GM04504 (cell line): Measurements from ENCODE around the gene CDS1.
"Not testable (repeated sequence)": the region's sequence is repeated elsewhere in the genome, so short reads cannot be mapped to it uniquely, and the experiment has no call there.

Source experiments
- DNase-seq: peaks from one replicate; pipeline ENCODE4 v3.0.0-alpha.2; 2012; ENCODE audit warnings: low read depth

The CDS1 gene

GRCh38 chr4:84673475-84674240, 90.7 kb downstream of the CDS1 start:
- peak; percentile 65 for DNase-seq

DNA sequence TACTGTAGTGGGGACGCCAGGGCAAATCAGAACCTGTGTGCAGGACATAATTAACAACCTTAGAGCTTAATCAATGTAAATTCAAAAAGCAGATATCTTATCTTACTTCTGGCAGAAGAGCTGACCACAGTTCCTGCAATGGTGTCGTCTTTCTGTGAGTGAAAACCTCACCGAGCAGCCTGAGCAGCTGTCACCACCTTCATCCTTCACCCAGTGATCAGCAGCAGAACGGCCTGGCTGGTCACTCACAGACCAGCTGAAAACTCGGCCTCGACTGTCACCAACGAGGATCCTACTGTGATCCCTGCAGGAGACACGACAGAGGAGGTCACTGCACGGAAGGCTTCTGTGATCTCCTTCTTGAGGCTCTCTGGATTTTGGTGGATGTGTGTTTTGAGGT, 94.2 kb downstream of the CDS1 start:
- DNase-seq, result no peak

GRCh38 chr4:84677995-84678394, 95.1 kb downstream of the CDS1 start:
- DNase-seq, result no peak

DNA sequence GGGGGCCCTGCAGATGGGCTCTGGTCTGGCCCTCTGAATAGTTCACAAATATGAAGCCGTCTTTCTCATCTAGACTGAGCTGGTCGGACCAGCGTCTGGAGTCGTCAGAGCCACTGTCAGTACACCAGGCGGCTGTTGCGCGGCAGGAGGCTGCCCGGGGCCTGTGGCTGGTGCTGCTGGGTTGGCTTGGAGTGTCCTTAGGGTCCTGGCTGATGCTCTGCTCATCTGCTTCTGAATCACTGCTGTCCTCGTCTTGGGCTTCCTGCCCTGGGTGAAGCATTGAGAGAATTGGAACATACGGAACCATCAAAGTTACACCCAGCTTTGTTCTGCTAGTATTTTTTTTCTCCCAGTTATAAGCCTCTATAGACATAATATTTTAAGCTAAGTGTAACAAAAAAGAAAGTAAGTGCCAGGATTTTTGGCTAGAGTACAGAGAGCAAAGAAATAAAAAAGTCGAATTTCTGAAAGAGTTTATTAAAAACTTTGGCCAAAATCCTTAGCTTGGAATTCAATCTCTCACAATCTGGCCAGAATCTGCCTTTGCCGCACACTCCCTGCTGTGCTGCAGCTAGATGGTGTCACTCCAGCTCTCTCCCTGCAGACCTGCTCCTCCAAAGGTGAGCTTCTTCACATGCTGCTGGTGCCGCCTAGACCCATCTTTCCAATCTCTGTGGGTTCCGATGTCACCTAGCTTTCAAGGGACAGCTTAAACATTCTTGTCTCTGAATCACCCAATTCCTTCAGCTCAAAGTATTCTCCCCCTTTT, 96.2 kb downstream of the CDS1 start:
- DNase-seq, result no peak

DNA sequence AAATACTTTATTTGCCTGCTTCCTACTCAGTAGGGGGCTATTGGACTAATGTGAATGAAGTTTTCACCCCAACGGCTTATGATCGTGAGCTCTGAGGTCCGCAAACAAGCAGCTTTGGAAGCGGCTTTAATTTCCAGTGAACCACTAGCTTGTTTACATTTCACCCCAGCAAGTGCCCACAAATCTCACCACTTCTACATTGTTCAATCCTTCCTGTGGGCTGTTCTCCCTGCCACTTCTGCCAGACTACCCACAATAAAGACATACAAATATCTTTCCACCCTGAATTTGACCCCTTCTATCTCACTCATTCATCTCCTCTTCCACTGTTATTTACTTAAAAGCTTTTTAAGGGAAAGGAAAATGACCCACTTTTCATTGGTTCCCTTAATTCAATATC, 98.0 kb downstream of the CDS1 start:
- no peak for DNase-seq

GRCh38 chr4:84681486-84682274, 98.8 kb downstream of the CDS1 start:
- DNase-seq, result peak; percentile 38

DNA sequence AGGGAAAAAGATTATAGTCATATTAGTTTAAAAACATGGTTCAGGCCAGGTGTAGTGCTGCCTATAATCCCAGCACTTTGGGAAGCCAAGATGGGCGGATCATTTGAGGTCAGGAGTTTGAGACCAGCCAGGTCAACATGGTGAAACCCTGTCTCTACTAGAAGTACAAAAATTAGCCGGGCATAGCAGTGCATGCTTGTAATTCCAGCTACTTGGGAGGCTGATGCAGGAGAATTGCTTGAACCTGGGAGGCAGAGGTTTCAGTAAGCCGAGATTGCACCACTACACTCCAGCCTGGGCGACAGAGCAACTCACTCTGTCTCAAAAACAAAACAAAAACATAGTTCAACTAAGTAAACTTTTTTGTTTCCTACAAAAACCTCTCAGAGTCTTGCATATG, 99.7 kb downstream of the CDS1 start:
- DNase-seq, result not testable (repeated sequence)

DNA sequence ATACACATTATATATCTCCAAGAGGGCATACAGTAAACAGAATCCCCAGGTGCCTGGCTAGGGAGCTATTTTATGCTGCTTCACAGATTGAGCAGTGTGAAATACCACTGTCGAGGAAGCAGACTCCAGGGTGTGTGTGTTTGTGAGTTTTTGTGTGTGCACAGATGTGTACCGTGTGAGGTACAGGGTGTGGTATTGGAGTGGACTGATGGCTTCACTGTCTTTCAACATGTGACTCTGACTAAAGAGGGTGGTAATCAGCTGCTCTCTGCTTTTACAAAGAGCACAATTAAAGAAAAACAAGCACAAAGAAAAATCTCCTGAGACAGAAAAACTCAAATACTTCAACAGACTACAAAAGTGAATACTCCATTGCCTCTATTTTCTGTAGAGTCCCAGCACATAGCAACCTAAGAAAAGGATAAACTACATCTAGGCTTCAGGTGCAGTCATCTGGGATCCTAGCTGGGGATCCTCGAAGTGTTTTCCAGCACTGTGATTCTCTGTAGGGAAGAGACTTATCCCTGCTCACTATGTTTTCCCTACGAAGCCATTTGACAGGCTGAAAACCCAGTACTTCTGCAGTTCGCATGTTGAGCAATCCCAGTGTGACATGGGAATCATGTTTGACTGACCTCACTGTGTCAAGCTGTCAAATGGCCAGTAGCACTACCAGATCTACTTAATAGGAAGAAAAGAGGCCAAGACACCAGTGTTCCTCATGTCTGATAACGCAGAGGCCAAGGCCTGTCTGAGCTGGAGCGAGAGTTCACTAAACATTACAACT, 100.3 kb downstream of the CDS1 start:
- no peak for DNase-seq

GRCh38 chr4:84684361-84684760, 101.4 kb downstream of the CDS1 start:
- no peak for DNase-seq

GRCh38 chr4:84685105-84685504, 102.2 kb downstream of the CDS1 start:
- DNase-seq, result no peak

DNA sequence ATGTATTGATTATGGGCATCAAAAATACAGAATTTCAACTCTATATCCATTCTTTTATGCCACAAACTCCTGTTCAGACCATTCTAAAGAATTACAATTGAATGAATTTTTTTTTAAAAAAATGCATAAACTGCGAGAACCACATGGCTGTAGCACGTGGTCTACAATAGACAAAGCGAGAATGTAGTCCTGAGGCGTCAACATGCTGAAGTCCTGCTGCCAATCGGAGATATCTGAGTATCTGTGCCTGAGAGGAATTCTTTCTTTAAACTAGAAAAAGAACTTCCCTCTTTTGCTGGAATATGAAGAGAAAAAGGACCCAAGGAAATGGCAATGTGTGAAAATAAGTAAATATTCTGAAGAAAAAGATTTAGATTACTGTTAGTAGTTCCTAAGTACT, 105.7 kb downstream of the CDS1 start:
- no peak for DNase-seq

DNA sequence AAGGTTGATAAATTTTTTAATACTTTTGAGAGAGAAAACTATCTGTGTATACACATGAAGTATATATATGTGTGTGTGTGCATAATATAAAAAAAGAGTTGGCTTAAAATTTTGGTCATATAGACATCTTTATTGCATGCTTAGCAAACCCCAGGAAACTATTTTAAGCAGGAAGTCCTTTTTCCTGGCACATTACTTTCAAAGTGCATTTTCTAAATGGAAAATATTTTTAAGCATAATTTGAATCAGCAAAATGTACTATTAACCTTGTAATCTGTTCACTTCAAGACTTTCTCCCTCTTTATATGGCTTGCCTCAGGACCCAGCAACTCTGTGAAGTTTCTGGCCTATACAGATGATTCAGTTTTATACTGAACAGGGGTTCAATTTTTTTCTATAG, 106.3 kb downstream of the CDS1 start:
- no peak for DNase-seq

GRCh38 chr4:84690481-84690880, 107.6 kb downstream of the CDS1 start:
- no peak for DNase-seq

- DNase-seq, result peak; percentile 83
These were observed 108.3 kb downstream of the CDS1 start for GRCh38 chr4:84691170-84691691.

DNA sequence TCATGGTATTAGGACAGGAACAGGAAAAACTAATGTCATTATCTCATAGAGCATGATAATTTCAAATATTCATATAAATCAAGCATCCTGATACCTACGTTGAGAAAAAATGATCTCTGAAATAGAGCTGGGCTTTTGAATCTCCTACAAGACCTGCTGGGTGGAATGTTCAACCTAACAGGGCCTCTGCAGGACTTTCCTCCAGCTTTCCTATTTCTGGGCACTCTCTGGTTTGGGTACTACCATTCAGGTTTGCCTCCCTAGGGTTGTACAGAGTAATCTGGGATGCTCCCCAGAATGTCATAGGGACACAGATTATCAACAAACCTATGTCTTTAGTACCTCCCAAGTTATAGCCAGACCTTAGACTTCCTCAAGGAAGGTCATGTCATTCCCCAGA, 108.9 kb downstream of the CDS1 start:
- DNase-seq, result no peak

DNA sequence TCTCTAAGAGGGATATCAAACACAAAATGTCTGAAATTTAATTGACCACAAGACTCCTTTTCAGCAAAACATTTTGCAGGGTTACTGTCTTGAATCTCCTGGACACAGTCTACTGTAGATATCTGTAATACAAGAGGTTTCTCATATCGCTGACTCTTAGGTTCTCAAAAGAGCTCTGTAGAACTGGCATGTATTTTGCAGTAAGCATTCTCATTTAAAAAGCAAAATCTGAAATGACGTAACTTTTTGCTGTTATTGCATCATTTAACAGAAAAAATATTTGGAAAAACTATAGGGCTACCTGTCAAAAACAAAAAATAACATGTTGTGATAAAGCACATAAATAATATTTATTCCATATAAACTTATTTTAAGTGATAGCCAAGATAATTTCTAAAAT, 114.2 kb downstream of the CDS1 start:
- no peak for DNase-seq

DNA sequence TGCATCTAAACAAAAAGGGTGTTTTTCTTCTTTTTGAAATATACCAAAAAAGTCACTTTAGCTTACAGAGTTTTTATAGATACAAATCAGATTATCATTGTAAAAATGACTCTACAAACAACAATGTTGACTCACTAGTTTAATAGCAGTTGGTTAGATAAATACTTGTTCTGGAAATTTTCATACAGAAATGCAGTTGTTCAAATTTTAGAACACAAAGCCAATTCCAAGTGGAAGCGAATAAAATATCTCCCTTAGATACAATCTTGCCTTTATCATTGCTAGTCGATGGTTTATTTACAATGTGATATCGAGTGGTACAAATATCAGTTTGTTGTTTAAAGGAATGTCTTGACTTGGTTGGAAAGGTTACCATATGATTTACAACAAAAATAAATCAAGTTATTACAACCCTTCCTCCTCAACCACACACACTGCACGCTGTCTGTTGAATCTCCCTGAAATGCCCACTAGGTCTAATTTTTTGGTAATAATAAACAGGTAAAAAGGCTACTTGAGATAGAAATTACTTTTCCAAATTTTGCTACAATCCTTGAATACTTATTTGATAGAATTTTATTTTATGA, 114.8 kb downstream of the CDS1 start:
- no peak for DNase-seq

DNA sequence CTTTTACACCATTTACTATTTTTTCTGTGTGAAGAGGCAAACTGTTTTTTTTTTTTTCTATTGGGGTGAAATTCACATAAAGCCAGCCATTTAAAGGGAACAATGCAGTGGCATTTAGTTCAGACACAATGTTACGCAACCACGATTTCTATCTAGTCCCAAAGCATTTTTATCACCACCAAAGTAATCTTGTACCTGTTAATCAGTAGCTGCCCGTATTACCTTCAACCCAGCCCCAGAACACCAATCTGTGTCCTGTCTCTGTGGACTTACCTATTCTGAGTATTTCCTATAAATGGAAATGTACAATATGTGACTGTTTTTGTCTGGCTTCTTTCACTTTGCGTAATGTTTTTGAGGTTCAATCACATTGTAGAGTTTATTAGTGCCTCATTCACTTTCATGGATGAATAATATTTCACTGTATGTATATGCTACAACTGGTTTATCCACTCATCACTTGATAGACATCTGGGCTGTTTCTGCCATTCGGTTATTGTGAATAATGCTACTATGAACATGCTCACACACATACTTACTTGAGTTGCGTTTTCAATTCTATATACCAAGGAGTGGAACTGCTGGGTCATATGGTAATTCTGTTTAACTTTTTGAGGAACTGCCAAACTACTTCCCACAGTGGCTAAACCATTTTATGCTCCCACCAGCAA, 116.2 kb downstream of the CDS1 start:
- no peak for DNase-seq
